Mesothelial cell of epicardium (in vitro differentiated cells): ENCODE data around the gene ATP6V0C. TPM values are rescaled to one million over a fixed set of nuclear protein-coding genes. Genes with fewer than 3 reads are reported as not detected.

Experiments
- DNase-seq, 2 experiments: peaks; one replicate each; pipeline ENCODE4 v3.0.0; 2021; ENCODE audit warnings: low spot score in 2 of 2; ENCODE audit not compliant: unreplicated experiment in 2 of 2
- H3K27ac Mint-ChIP-seq: 2 replicates; pipeline ENCODE4 v1.8.0; 2021; ENCODE audit warnings: mixed read lengths
- H3K27me3 Mint-ChIP-seq: 2 replicates; pipeline ENCODE4 v1.8.0; 2021; ENCODE audit warnings: low read depth, mixed read lengths
- H3K36me3 Mint-ChIP-seq: 2 replicates; pipeline ENCODE4 v1.8.0; 2021; ENCODE audit warnings: mixed read lengths
- H3K4me1 Mint-ChIP-seq: 2 replicates; pipeline ENCODE4 v1.8.0; 2021; ENCODE audit warnings: mixed read lengths
- H3K4me3 Mint-ChIP-seq: 2 replicates; pipeline ENCODE4 v1.8.0; 2021; ENCODE audit warnings: mild to moderate bottlenecking, moderate library complexity, mixed read lengths
- H3K9me3 Mint-ChIP-seq: 2 replicates; pipeline ENCODE4 v1.8.0; 2021; ENCODE audit warnings: mixed read lengths
- total RNA-seq: library from RNA; stranded (reverse); gene quantifications from 3 replicates; pipeline ENCODE4 v1.2.1, GENCODE V29; 2021
- TF ChIP-seq, protein P1 (sequence below): fragments of 200-600 bp; sonication (generic); IDR thresholded peaks from one replicate; pipeline ENCODE4 v1.5.0; 2021; ENCODE audit warnings: antibody characterized with exemption; ENCODE audit not compliant: unreplicated experiment

Gene ATP6V0C
- total RNA-seq, 1 donor from 2014 or later, result 143 TPM

DNA sequence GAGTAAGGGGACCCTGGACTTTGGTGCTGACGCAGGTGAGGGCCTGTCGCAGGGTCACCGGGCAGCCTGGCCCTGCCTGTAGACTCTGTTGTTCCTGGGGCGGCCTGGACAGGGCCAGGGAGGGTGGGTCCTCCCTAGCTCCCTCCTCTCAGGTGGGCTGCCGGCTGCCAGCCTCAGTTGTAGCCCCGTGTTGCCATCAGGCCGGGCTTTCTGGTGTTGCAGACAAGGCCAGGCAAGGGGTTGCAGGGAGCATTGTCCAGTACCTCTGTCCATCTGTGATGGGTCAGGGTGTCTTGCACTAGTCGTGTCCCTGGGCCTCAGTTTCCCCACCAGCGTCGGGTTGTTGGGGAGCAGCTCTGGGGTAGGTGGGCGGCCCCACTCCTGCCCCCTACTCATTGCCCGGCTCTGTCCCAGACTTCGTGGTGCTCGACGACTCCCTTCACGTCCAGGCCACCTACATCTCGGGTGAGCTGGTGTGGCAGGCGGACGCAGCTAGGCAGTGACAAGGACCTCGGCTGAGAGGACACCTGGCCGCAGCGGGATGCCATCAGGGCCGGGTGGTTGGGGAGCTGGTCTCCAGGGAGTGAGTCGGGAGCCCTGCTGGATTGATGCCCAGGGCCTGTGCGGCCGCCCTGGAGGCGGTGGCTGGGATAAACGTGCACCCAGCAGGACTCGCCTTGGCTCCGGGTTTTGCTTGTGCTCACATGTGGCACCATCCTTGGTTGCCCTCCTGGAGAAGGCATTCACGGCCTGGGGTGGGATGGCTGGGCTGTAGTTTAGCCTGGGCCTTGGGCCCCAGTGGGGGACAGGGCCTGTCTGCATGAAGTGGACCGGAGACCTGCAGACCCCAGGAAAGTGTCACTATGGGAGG, 15.5 kb downstream of the ATP6V0C start:
- peaks cover 12% of the 10 kb centered on the region for H3K4me1 Mint-ChIP-seq
- H3K27me3 Mint-ChIP-seq, result no peaks in the 10 kb centered on the region
- no peak for DNase-seq
- no peak overlapping the region for H3K27ac Mint-ChIP-seq
- TF ChIP-seq, protein P1, sequence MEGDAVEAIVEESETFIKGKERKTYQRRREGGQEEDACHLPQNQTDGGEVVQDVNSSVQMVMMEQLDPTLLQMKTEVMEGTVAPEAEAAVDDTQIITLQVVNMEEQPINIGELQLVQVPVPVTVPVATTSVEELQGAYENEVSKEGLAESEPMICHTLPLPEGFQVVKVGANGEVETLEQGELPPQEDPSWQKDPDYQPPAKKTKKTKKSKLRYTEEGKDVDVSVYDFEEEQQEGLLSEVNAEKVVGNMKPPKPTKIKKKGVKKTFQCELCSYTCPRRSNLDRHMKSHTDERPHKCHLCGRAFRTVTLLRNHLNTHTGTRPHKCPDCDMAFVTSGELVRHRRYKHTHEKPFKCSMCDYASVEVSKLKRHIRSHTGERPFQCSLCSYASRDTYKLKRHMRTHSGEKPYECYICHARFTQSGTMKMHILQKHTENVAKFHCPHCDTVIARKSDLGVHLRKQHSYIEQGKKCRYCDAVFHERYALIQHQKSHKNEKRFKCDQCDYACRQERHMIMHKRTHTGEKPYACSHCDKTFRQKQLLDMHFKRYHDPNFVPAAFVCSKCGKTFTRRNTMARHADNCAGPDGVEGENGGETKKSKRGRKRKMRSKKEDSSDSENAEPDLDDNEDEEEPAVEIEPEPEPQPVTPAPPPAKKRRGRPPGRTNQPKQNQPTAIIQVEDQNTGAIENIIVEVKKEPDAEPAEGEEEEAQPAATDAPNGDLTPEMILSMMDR, result no peak
- H3K4me3 Mint-ChIP-seq, result no peak overlapping the region
- peaks cover 11% of the 10 kb centered on the region for H3K36me3 Mint-ChIP-seq
- H3K9me3 Mint-ChIP-seq, result no peaks in the 10 kb centered on the region

DNA sequence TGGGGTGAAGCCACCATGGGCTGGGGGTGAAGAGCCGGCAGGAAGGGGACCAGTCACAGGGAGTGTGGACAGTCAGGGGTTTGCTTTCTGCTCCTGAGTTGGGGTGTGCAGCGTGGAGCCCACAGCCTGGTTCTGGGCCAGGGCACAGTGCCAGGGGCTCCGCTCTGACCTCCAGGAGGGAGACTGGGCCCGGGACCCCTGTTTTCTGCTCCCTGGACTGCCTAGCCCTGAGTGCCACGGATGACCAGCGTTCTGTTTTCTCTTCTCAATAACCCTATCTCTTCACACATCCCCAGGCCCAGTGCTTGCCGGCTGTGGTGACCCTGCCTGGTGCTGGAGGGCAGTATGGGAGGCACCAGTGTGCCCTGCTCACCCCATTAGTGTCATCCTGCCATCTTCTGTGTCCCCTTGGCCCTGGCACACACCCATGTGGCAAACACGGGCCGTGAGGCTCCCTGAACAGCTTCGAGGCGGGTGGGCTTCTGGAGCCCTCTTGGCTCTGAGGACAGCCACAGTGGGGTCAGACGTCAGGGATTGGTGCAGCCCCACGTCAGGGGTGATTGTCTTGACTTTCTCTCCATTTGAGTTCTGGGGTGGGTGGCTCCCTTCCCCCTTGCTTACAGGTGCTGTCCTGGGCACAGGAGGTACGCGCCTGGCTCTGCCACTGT, 16.3 kb downstream of the ATP6V0C start:
- TF ChIP-seq, protein P1, result no peak
- Mint-ChIP-seq H3K9me3 (no peaks in the 10 kb centered on the region), H3K4me1 (peaks cover 12% of the 10 kb centered on the region), H3K36me3 (peaks cover 4% of the 10 kb centered on the region), H3K4me3 (peak overlapping the region; percentile 41), H3K27me3 (no peaks in the 10 kb centered on the region), H3K27ac (peak overlapping the region; percentile 16)
- no peak for DNase-seq

DNA sequence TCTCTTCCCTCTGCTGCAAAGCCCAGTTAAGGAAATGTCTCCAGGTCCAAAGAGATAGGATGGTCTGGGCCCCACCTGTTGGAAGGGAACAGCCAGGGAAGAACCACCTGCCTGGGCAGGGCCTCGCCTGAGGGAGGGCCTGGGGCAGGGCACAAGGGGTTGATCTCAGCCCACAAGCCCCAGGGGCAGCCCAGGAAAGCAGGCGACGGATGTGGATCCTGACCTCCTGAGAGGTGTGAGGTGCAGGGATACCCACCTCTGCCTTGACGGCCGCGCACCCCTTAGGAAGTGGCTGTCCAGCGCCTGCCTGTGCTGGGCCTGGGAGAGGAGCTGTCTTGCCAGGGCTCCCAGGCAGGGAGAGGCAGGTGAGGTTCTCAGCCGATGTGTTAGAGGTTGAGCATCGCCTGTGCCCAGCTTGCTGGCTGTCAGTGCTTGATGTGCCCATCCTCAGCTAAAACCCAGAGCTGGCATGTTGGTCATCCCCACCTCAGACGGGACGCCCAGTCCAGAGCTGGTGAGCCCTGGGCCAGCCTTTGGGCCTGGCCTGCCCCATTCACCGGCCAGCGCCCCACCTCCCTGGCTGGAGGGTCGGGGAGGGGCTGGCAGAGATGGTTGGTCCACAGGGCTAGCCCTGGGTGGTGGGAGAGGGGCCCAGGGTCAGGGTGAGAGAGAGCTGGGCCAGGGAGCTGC, 17.0 kb downstream of the ATP6V0C start:
- Mint-ChIP-seq H3K4me3 (peak overlapping the region; percentile 91), H3K27ac (peak overlapping the region; percentile 99), H3K27me3 (no peaks in the 10 kb centered on the region), H3K36me3 (peaks cover 4% of the 10 kb centered on the region), H3K9me3 (no peaks in the 10 kb centered on the region), H3K4me1 (peaks cover 12% of the 10 kb centered on the region)
- TF ChIP-seq, protein P1, result no peak
- no peak for DNase-seq

DNA sequence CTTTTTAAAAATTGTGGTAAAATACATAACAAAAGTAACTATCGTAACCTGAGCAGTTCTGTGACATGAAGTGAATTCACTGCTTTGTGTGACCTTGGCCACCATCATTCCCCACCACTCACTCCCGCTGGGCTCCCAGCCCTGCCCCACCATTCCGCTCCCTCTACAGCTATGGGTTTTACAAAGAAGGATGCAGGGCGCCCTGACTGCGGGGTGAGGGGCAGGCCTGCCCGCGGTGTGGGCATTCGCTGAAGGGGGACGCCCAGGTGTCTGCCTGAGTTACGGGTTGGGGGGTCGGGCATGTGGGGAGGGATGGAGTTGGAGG, 17.6 kb downstream of the ATP6V0C start, which contains the start of gene CEMP1:
Gene CEMP1, minus strand, starts transcription at position 38 of the 325 bp plus-strand sequence. CDS start 335 bp downstream, outside the sequence.
- Mint-ChIP-seq H3K27ac (peak within 1 kb of the TSS; percentile 99), H3K9me3 (no peaks in the 10 kb centered on the region), H3K4me1 (peaks cover 12% of the 10 kb centered on the region), H3K4me3 (peak within 1 kb of the TSS; percentile 91), H3K27me3 (no peaks in the 10 kb centered on the region), H3K36me3 (peaks cover 4% of the 10 kb centered on the region)
- DNase-seq, result no peak
- TF ChIP-seq, protein P1, result no peak

DNA sequence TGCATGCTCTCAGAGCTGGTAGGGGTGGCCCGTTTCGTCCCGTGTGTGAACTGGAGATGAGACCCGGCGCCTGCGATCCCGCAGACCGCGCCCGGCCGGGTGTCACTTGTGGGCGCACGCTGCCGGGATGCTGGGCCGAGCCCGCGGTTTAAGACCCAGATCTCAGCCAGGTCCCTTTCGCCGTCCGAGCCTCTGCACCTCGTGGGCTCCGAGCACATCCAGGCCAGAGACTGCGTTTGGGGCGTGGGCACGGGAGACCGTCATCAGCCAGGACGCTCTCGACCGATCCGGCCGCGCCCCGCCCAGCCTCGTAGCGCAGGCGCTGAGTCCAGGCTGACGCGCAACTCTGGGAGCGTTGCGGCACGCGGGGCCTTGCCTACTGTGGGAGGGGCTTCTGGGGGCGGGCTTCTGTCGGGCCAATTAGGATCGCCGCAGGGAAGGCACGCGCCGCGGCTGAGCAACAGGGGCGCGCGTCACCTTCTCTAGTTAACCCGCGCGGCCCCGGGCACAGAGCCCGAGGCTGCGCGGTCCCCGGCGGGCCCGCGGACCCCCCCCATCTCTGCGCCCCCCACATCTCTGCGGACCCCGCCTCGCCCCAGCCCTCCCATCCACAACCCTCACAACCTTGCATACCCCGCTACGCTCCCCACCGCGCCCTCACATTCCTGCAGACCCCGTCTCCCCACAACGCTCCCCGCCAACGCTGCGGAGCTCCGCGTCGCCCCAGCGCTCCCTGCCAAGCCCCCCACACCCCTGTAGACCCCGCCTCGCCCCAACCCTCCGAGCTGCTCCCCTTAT, 18.1 kb downstream of the ATP6V0C start:
- peak overlapping the region; percentile 99 for H3K27ac Mint-ChIP-seq

More for the DNA sequence above, 18.1 kb downstream of the ATP6V0C start:
- TF ChIP-seq, protein P1, result no peak
- no peaks in the 10 kb centered on the region for H3K9me3 Mint-ChIP-seq
- H3K27me3 Mint-ChIP-seq, result no peaks in the 10 kb centered on the region
- peaks cover 12% of the 10 kb centered on the region for H3K4me1 Mint-ChIP-seq
- DNase-seq, result peak; percentile 93 to 95
- peaks cover 4% of the 10 kb centered on the region for H3K36me3 Mint-ChIP-seq
- peak overlapping the region; percentile 91 for H3K4me3 Mint-ChIP-seq
